Measurements from ENCODE around the gene PRKCA. TPM values are rescaled to one million over a fixed set of nuclear protein-coding genes. Genes with fewer than 3 reads are reported as not detected.

PRKCA gene
- total and polyA plus RNA-seq, 12 donors, result 1.6 to 27.6 (median 10.5) TPM

- no peak overlapping the region for H3K27ac ChIP-seq
- no peaks in the 10 kb centered on the region for H3K36me3 ChIP-seq
- no peak for TF ChIP-seq CTCF (IDR thresholded peaks at IDR 0.05)
- H3K9me3 ChIP-seq, result no peaks in the 10 kb centered on the region
- intact Hi-C loops (cut with DNase I), result no loop called here
- no peaks in the 10 kb centered on the region for H3K4me1 ChIP-seq
- H3K27me3 ChIP-seq, result peaks cover 0 to 7% (median 0%) of the 10 kb centered on the region in 7 donors
- WGBS, 2 donors, result 92 to 93% methylated on average over 12 of the region's 12 CpGs
- no peak overlapping the region for H3K4me3 ChIP-seq
- ATAC-seq (no peak), DNase-seq (no peak)
Measured at GRCh38 chr17:66810951-66811682, 508.7 kb downstream of the PRKCA start.

GRCh38 chr17:66811683-66812054 lies 509.3 kb downstream of the PRKCA start:
- H3K27me3 ChIP-seq, result peaks cover 0 to 7% (median 0%) of the 10 kb centered on the region in 7 donors
- no peaks in the 10 kb centered on the region for H3K36me3 ChIP-seq
- no peaks in the 10 kb centered on the region for H3K4me1 ChIP-seq
- no peaks in the 10 kb centered on the region for H3K9me3 ChIP-seq
- H3K4me3 ChIP-seq, result no peak overlapping the region
- DNase-seq (no peak), ATAC-seq (no peak)
- intact Hi-C loops (cut with DNase I), result no loop called here
- no peak for TF ChIP-seq CTCF (IDR thresholded peaks at IDR 0.05)
- no peak overlapping the region for H3K27ac ChIP-seq
- WGBS, 2 donors, result 77 to 80% methylated on average over 9 of the region's 9 CpGs

GRCh38 chr17:66812571-66812970 lies 510.2 kb downstream of the PRKCA start:
- intact Hi-C loops (cut with DNase I), result no loop called here
- TF ChIP-seq CTCF (IDR thresholded peaks at IDR 0.05), result no peak
- Histone ChIP-seq H3K36me3 (no peaks in the 10 kb centered on the region), H3K4me1 (no peaks in the 10 kb centered on the region), H3K27me3 (peaks cover 0 to 14% (median 0%) of the 10 kb centered on the region in 7 donors), H3K4me3 (no peak overlapping the region), H3K9me3 (peaks cover 0 to 5% (median 0%) of the 10 kb centered on the region in 11 donors), H3K27ac (no peak overlapping the region)
- 93 to 94% methylated on average over 5 of the region's 5 CpGs for WGBS, 2 donors
- DNase-seq, result no peak
- no peak for ATAC-seq

- intact Hi-C loops (cut with DNase I), result no loop called here
- no peak for TF ChIP-seq CTCF (IDR thresholded peaks at IDR 0.05)
- Histone ChIP-seq H3K4me1 (no peaks in the 10 kb centered on the region), H3K4me3 (no peak overlapping the region), H3K36me3 (no peaks in the 10 kb centered on the region), H3K27me3 (peaks cover 0 to 14% (median 0%) of the 10 kb centered on the region in 7 donors), H3K27ac (no peak overlapping the region), H3K9me3 (peaks cover 0 to 10% (median 0%) of the 10 kb centered on the region in 11 donors)
- 38 to 70% methylated on average over 2 of the region's 2 CpGs for WGBS, 2 donors
- ATAC-seq (no peak), DNase-seq (no peak)
Measured at GRCh38 chr17:66813296-66813695, 510.9 kb downstream of the PRKCA start.

All from heart right ventricle (tissue), 16 donors.